ENCODE data around the gene MMP24OS. TPM values are rescaled to one million over a fixed set of nuclear protein-coding genes. Genes with fewer than 3 reads are reported as not detected.

Gene MMP24OS
- total and polyA plus RNA-seq, 8 donors = 16.2 to 82.4 (median 38.6) TPM

GRCh38 chr20:35287509-35288324 is 9.8 kb upstream of the MMP24OS start:
- WGBS, 5 donors = 83 to 92% (median 86%) methylated on average over 24 to 28 of the region's 28 CpGs
- no peak overlapping the region for H3K27ac ChIP-seq
- peaks cover 11 to 26% (median 21%) of the 10 kb centered on the region in 4 donors for H3K4me1 ChIP-seq
- no peak for DNase-seq
- H3K27me3 ChIP-seq = peaks cover 0 to 11% (median 0%) of the 10 kb centered on the region in 3 donors
- peaks cover 0 to 3% (median 2%) of the 10 kb centered on the region in 4 donors for H3K36me3 ChIP-seq
- intact Hi-C loops (cut with DNase I; ENCODE audit: low total_unique reads) = no loop called here
- TF ChIP-seq CTCF (IDR thresholded peaks at IDR 0.05) (no peak), POLR2A (IDR thresholded peaks at IDR 0.05) (no peak), POLR2AphosphoS5 (IDR thresholded peaks at IDR 0.05) (no peak), EP300 (IDR thresholded peaks at IDR 0.05) (no peak)
- H3K9me3 ChIP-seq = no peaks in the 10 kb centered on the region
- H3K4me3 ChIP-seq = no peak overlapping the region

GRCh38 chr20:35286899-35287508 is 9.1 kb upstream of the MMP24OS start:
- Histone ChIP-seq H3K27me3 (peaks cover 0 to 4% (median 0%) of the 10 kb centered on the region in 3 donors), H3K27ac (no peak overlapping the region), H3K4me3 (no peak overlapping the region), H3K4me1 (peaks cover 11 to 33% (median 28%) of the 10 kb centered on the region in 4 donors), H3K36me3 (peaks cover 3 to 10% (median 7%) of the 10 kb centered on the region in 4 donors), H3K9me3 (no peaks in the 10 kb centered on the region)
- DNase-seq = no peak
- TF ChIP-seq POLR2A (IDR thresholded peaks at IDR 0.05) = no peak
- TF ChIP-seq POLR2AphosphoS5 (IDR thresholded peaks at IDR 0.05) = no peak
- TF ChIP-seq CTCF (IDR thresholded peaks at IDR 0.05) = no peak
- TF ChIP-seq EP300 (IDR thresholded peaks at IDR 0.05) = no peak
- 89 to 93% (median 91%) methylated on average over 8 to 17 of the region's 17 CpGs for WGBS, 5 donors
- intact Hi-C loops (cut with DNase I; ENCODE audit: low total_unique reads) = no loop called here

DNA sequence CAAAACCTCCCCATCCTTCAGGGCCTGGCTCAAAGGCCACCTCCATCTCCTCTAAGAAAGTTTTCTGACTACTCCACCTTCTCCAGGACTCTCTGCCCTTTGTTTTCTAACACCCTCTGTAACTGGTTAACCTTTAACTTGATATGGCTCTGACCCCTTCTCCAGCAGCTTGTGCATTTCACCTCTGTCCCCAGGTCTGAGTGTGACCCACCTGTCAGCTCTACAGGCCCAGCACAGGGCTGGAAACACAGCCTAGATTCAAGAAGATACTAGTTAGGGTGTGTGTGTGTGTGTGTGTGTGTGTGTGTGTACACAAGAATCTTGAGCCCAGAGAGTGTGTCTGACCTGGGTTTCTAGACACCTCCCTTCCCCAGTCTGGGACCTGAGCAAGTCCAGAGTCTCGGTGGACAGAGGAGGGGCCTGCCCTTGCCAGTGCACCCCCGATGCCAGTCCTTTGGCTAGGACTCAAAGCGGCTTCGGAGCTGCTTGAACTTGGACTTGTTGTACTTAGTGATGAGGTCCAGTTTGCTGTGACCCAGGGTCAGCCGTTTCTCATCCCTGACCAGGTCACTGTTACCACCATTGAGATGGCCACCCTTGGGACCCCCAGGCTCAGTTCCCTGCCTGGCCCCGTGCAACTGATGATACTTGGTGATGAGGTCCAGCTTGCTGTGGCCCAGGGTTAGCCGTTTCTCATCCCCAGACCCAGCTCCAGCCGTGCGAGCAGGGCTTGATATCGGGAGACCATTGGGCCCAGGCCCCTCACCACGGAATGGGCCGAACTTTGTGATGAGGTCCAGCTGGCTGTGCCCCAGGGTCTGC is 8.4 kb upstream of the MMP24OS start:
- H3K36me3 ChIP-seq = peaks cover 3 to 17% (median 14%) of the 10 kb centered on the region in 4 donors
- H3K27ac ChIP-seq = no peak overlapping the region
- no peaks in the 10 kb centered on the region for H3K9me3 ChIP-seq
- DNase-seq = no peak
- no peaks in the 10 kb centered on the region for H3K27me3 ChIP-seq
- intact Hi-C loops (cut with DNase I; ENCODE audit: low total_unique reads) = no loop called here
- H3K4me3 ChIP-seq = no peak overlapping the region
- WGBS, 5 donors = 81 to 83% (median 82%) methylated on average over 8 to 12 of the region's 12 CpGs
- H3K4me1 ChIP-seq = peaks cover 11 to 38% (median 32%) of the 10 kb centered on the region in 4 donors
- TF ChIP-seq EP300 (IDR thresholded peaks at IDR 0.05) (no peak), CTCF (IDR thresholded peaks at IDR 0.05) (no peak), POLR2AphosphoS5 (IDR thresholded peaks at IDR 0.05) (no peak), POLR2A (IDR thresholded peaks at IDR 0.05) (no peak)

GRCh38 chr20:35285806-35286076 is 7.8 kb upstream of the MMP24OS start:
- Histone ChIP-seq H3K4me1 (peaks cover 11 to 38% (median 33%) of the 10 kb centered on the region in 4 donors), H3K27me3 (no peaks in the 10 kb centered on the region), H3K27ac (no peak overlapping the region), H3K36me3 (peaks cover 5 to 23% (median 16%) of the 10 kb centered on the region in 4 donors), H3K9me3 (no peaks in the 10 kb centered on the region), H3K4me3 (no peak overlapping the region)
- WGBS, 5 donors = 77 to 87% (median 83%) methylated on average over 5 of the region's 5 CpGs
- TF ChIP-seq EP300 (IDR thresholded peaks at IDR 0.05) (no peak), POLR2AphosphoS5 (IDR thresholded peaks at IDR 0.05) (no peak), POLR2A (IDR thresholded peaks at IDR 0.05) (no peak), CTCF (IDR thresholded peaks at IDR 0.05) (no peak)
- no peak for DNase-seq
- intact Hi-C loops (cut with DNase I; ENCODE audit: low total_unique reads) = no loop called here
